GM23338 (cell line): ENCODE results near the gene DDX5. TPM values are rescaled to one million over a fixed set of nuclear protein-coding genes. Genes with fewer than 3 reads are reported as not detected.
"Not testable (repeated sequence)": the region's sequence is repeated elsewhere in the genome, so short reads cannot be mapped to it uniquely, and the experiment has no call there.

Source experiments
- ATAC-seq: fragments of 200-7000 bp; cut with Tn5 transposase; 3 replicates; pipeline ENCODE4 v1.9.1; 2020
- DNase-seq: peaks from one replicate; pipeline ENCODE4 v3.0.0-alpha.2; 2015; ENCODE audit warnings: low spot score
- H2AFZ ChIP-seq: fragments of 200-600 bp; sonication (generic); 2 replicates; pipeline ENCODE4 v1.8.0; 2016; ENCODE audit warnings: antibody characterized with exemption, mild to moderate bottlenecking, moderate library complexity
- H3F3A ChIP-seq: fragments of 200-600 bp; sonication (generic); replicated peaks from 2 replicates; pipeline ENCODE4 v1.8.0; 2017; ENCODE audit warnings: antibody characterized with exemption, mixed run types, low read depth
- H3K27ac ChIP-seq: fragments of 200-600 bp; sonication (generic); 2 replicates; pipeline ENCODE4 v1.6.1; 2016; ENCODE audit warnings: low read depth
- H3K27me3 ChIP-seq: fragments of 200-600 bp; sonication (generic); 2 replicates; pipeline ENCODE4 v1.8.0; 2016; ENCODE audit warnings: mild to moderate bottlenecking, mixed run types, moderate library complexity; ENCODE audit not compliant: insufficient read depth
- H3K36me3 ChIP-seq: fragments of 200-600 bp; sonication (generic); 2 replicates; pipeline ENCODE4 v1.8.0; 2016; ENCODE audit warnings: mild to moderate bottlenecking; ENCODE audit not compliant: insufficient read depth
- H3K4me1 ChIP-seq: fragments of 200-600 bp; sonication (generic); 2 replicates; pipeline ENCODE4 v1.8.0; 2016; ENCODE audit warnings: mild to moderate bottlenecking, moderate library complexity; ENCODE audit not compliant: insufficient read depth
- H3K4me2 ChIP-seq: fragments of 200-600 bp; sonication (generic); 2 replicates; pipeline ENCODE4 v1.7.1; 2017; ENCODE audit warnings: mixed run types
- H3K4me3 ChIP-seq: fragments of 200-600 bp; sonication (generic); 2 replicates; pipeline ENCODE4 v1.6.1; 2016; ENCODE audit warnings: mixed run types
- H3K79me2 ChIP-seq: fragments of 200-600 bp; sonication (generic); replicated peaks from 2 replicates; pipeline ENCODE4 v1.8.0; 2017; ENCODE audit warnings: mild to moderate bottlenecking; ENCODE audit not compliant: insufficient read depth
- H3K9me2 ChIP-seq: fragments of 200-600 bp; sonication (generic); 2 replicates; pipeline ENCODE4 v1.8.0; 2017; ENCODE audit not compliant: insufficient read depth
- H4K20me1 ChIP-seq: fragments of 200-600 bp; sonication (generic); replicated peaks from 2 replicates; pipeline ENCODE4 v1.8.0; 2017; ENCODE audit warnings: mild to moderate bottlenecking; ENCODE audit not compliant: insufficient read depth
- H3K27ac Mint-ChIP-seq: 2 replicates; pipeline ENCODE4 v1.8.0; 2020; ENCODE audit warnings: inconsistent platforms, mild to moderate bottlenecking, moderate library complexity, mixed read lengths
- H3K27me3 Mint-ChIP-seq: 3 replicates; pipeline ENCODE4 v1.8.0; 2022; ENCODE audit warnings: low read depth, mild to moderate bottlenecking, moderate library complexity, mixed read lengths, inconsistent platforms; ENCODE audit not compliant: insufficient read depth, poor library complexity
- H3K36me3 Mint-ChIP-seq: 3 replicates; pipeline ENCODE4 v1.8.0; 2021; ENCODE audit warnings: low read depth, mild to moderate bottlenecking, inconsistent platforms, moderate library complexity, mixed read lengths
- H3K4me1 Mint-ChIP-seq: 3 replicates; pipeline ENCODE4 v1.8.0; 2020; ENCODE audit warnings: mild to moderate bottlenecking, inconsistent platforms, mixed read lengths
- H3K4me3 Mint-ChIP-seq: 3 replicates; pipeline ENCODE4 v1.8.0; 2021; ENCODE audit warnings: moderate library complexity, mild to moderate bottlenecking, inconsistent platforms, mixed read lengths
- H3K9me3 Mint-ChIP-seq: 3 replicates; pipeline ENCODE4 v1.8.0; 2020; ENCODE audit warnings: moderate library complexity, mild to moderate bottlenecking, inconsistent platforms, mixed read lengths
- CREB1 ChIP-seq: fragments of 250-450 bp; sonication (Bioruptor Pico); IDR thresholded peaks from 2 replicates; pipeline ENCODE4 v1.5.0; 2020; ENCODE audit warnings: low read depth, mild to moderate bottlenecking, moderate library complexity
- CTCF ChIP-seq, 2 experiments: fragments of 200-600 bp in 1 of 2; sonication (generic) in 1 of 2; conservative IDR thresholded peaks; 2 replicates each; pipeline versions ENCODE4 v1.5.1 to v1.6.1; 2016 to 2017; ENCODE audit warnings: antibody characterized with exemption in 2 of 2, low read depth in 2 of 2, mild to moderate bottlenecking in 2 of 2, moderate library complexity in 1 of 2
- ETS1 ChIP-seq: IDR thresholded peaks from 2 replicates; pipeline ENCODE4 v1.6.1; 2016; ENCODE audit warnings: antibody characterized with exemption
- EZH2phosphoT487 ChIP-seq: fragments of 200-600 bp; sonication (generic); IDR thresholded peaks from one replicate; pipeline ENCODE4 v1.8.1; 2018; ENCODE audit warnings: antibody characterized with exemption; ENCODE audit not compliant: unreplicated experiment
- JUNB ChIP-seq: IDR thresholded peaks from one replicate; pipeline ENCODE4 v1.6.1; 2016; ENCODE audit warnings: antibody characterized with exemption; ENCODE audit not compliant: unreplicated experiment
- NANOG ChIP-seq: IDR thresholded peaks from 2 replicates; pipeline ENCODE4 v1.6.1; 2016; ENCODE audit warnings: antibody characterized with exemption, borderline replicate concordance
- POLR2AphosphoS5 ChIP-seq: IDR thresholded peaks from 2 replicates; pipeline ENCODE4 v1.6.1; 2016; ENCODE audit warnings: antibody characterized with exemption, low read depth
- ZNF331 ChIP-seq: fragments of 250-450 bp; sonication (Bioruptor Pico); IDR thresholded peaks from 2 replicates; pipeline ENCODE4 v1.5.0; 2020; ENCODE audit warnings: low read depth, mild to moderate bottlenecking, moderate library complexity
- ZNF462 ChIP-seq: fragments of 250-450 bp; sonication (Bioruptor Pico); IDR thresholded peaks from 2 replicates; pipeline ENCODE4 v1.5.0; 2020; ENCODE audit warnings: mild to moderate bottlenecking, moderate library complexity
- polyA plus RNA-seq: library from polyadenylated mRNA; unstranded; fragments of >200 nt; fragmentation: Nextera tagmentation; extraction: Ambion mirVana; gene quantifications from 2 replicates; pipeline ENCODE4 v1.2.1, GENCODE V29; 2016
- total RNA-seq: library from RNA; depleted of rRNA; stranded (reverse); fragments of >200 nt; shearing (Covaris generic); gene quantifications from 2 replicates; pipeline ENCODE4 v1.2.3, GENCODE V29; 2014

The DDX5 gene
- total and polyA plus RNA-seq, 2 experiments from 2014 or later, result 400 to 447 TPM

DNA sequence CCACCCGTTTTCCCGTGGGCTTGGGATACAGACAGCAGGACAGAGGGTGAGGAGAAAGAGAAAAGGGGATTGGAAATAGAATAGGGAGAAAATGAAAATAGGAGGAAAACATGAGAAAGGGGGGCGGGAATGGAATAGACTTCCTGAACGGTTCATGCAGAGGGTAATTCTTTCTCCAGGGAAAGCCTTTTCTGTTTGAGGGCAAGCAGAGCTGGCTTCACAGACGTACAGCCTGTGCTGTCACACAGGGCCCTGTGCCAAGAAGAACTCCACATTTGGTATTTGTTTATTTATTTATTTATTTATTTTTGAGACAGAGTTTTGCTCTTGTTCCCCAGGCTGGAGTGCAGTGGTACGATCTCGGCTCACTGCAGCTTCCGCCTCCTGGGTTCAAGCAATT, 45.1 kb downstream of the DDX5 start:
- no peaks in the 10 kb centered on the region for H3K36me3 ChIP-seq
- no peak overlapping the region for H3K27ac Mint-ChIP-seq
- H3K4me3 ChIP-seq, result no peak overlapping the region
- no peak overlapping the region for H3K27ac ChIP-seq
- no peak overlapping the region for H3K4me3 Mint-ChIP-seq
- H3F3A ChIP-seq, result no peaks in the 10 kb centered on the region
- H3K36me3 Mint-ChIP-seq, result no peaks in the 10 kb centered on the region
- peaks cover 2% of the 10 kb centered on the region for H3K27me3 Mint-ChIP-seq
- no peak overlapping the region for H3K4me2 ChIP-seq
- peaks cover 3% of the 10 kb centered on the region; the same call in 1 of the 2 replicates for H3K4me1 ChIP-seq
- H2AFZ ChIP-seq, result no peak overlapping the region
- H3K9me2 ChIP-seq, result no peaks in the 10 kb centered on the region
- TF ChIP-seq CTCF (conservative IDR thresholded peaks at IDR 0.05; ENCODE audit: low read depth in 2 of 2) (no peak), CREB1 (CRISPR knock-in tag) (no peak), EZH2phosphoT487 (no peak), ZNF331 (no peak), ZNF462 (CRISPR knock-in tag) (no peak), NANOG (no peak), ETS1 (no peak), JUNB (no peak), POLR2AphosphoS5 (no peak)
- H3K27me3 ChIP-seq, result no peaks in the 10 kb centered on the region
- ATAC-seq (no peak), DNase-seq (no peak)
- H3K79me2 ChIP-seq, result no peaks in the 10 kb centered on the region
- H3K4me1 Mint-ChIP-seq, result peaks cover 8% of the 10 kb centered on the region; the same call in 2 of the 3 replicates
- no peaks in the 10 kb centered on the region for H4K20me1 ChIP-seq
- H3K9me3 Mint-ChIP-seq, result no peaks in the 10 kb centered on the region

- H3K9me2 ChIP-seq, H3K27me3 Mint-ChIP-seq, H3K9me3 Mint-ChIP-seq, H3K27ac Mint-ChIP-seq, H3K27me3 ChIP-seq, H4K20me1 ChIP-seq, H3K4me3 Mint-ChIP-seq, H3K4me1 ChIP-seq, H3F3A ChIP-seq, H2AFZ ChIP-seq, H3K4me1 Mint-ChIP-seq, H3K79me2 ChIP-seq, H3K36me3 ChIP-seq, ATAC-seq, H3K4me2 ChIP-seq, H3K36me3 Mint-ChIP-seq, H3K27ac ChIP-seq, H3K4me3 ChIP-seq, DNase-seq: not testable (repeated sequence)
These were observed 46.3 kb downstream of the DDX5 start for GRCh38 chr17:64459818-64460217.
